Right hindlimb (tissue), 1 donor: ENCODE data around the gene PPIC.
"Not testable (repeated sequence)": the region's sequence is repeated elsewhere in the genome, so short reads cannot be mapped to it uniquely, and the experiment has no call there.

Experiments used
- DNase-seq: peaks from one replicate; pipeline ENCODE4 v3.0.0-alpha.2; 2018

PPIC gene

GRCh38 chr5:123007182-123007581, 29.3 kb downstream of the PPIC start:
- no peak for DNase-seq

GRCh38 chr5:123001808-123002207, 34.7 kb downstream of the PPIC start:
- DNase-seq = no peak

- DNase-seq = no peak
Measured at GRCh38 chr5:123000731-123001130, 35.8 kb downstream of the PPIC start.

DNA sequence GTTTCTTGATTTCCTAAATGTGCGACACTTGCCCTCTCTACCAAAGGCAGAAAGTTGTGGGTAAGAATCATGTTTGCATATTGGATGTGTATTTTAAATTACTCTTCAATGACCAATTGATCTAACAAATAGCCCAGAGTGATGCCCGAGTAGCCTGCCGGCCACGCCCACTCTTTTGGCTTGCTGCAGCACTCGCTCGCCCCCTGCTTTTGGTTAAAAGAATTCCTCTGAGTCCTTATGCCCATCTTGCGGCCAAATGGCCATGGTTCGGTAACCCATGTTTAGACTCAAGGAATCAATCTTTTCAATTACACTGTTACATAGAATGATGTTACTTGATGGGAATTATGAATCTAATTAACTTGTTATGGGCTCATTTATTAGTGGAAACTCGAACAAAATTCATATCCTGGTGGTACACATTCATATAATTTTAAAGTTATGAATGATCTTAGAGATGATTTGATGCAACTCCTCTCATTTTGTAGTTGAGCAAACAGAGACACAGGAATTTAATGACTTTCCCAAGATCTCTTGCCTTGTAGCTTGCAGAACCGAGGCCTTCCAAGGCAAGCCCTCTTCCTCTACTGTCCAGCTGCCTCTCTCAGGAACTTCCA, 36.5 kb downstream of the PPIC start:
- no peak for DNase-seq

GRCh38 chr5:122997294-122997693, 39.2 kb downstream of the PPIC start:
- no peak for DNase-seq

DNA sequence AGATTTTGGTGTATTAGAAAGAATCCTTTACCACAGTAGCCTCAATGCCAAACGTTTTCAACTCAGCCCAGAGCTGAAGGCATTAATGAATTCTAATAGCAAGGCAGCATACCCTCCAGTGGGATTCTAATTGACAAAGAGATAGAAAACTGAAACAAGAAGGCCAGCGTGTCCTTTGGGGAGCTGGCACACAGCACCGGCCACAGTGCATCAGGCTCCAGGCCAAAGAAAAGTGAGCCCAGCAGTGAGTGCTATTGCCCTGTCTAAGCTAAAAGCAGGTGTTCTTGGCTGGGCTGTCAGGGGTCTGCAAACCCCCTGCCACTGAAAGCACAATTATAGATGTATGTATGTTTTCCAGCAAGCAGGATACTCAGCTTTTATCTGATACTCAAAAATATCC, 40.4 kb downstream of the PPIC start:
- DNase-seq = no peak

DNA sequence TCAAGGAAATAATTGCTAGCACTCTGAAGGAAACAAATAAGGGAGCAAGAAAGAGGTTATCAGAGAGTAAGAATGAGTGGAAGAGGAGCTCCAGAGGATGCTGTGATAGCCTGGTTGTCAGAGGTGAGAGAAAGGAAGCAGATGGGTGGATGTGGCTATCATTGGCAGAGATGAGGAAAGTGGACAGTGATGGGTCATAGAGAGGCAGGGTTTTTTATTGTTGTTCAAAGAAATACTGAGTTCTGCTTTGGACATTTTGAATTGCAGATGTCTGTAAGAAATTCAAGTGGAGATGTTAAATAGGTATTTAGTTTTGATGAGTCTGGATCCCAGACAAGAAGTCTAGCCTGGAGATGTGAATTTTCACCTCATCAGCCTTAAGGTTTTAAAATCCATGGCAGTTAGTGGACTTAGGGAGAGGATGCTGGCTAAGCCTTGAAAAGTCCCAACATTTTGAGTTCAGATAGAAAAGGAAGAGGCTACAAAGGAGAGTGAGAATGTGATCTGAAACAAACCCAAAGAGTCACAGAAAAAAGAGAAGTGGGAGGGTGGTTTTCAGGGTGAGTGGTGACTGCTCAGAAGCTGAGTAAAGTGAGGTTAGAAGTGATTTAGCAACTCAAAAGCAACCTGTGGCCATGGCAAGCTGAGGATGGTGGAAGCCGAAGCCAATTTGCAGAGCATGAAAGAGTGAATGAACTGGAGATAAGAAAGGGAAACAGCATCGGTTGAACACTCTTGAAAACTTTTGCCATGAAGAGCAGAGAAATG, 50.4 kb downstream of the PPIC start:
- DNase-seq = no peak

DNA sequence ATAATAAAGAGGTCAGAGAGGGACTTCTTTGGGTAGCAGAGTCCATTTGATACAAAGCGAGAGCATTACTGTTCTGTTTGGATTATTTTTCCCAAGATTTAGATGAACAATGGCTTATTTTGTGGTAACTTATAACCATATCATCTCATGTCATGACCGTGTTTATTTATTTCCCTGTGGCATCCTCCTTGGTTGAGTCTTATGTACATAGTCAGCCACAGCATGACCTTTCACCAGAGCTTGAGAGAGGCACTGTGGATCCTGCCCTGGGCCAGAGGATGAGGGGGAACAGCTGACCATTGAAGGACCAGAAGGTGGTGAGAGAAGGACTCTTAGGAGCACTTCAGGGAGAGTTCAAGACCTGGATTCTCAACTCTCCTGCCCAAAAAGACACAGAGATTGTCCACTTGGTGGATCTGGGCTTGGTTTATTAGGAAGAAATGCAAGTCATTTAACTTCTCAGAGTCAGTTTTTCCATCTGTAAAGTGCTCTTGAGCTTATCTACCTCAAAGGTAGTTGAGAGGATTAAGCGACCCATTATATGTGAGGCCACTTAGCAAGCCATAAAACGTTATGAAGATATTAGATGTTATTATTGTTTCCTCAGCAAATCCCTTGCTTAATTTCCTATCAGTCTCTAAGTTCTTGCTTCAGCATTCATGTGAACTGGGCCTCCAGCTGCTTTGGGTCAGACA, 51.4 kb downstream of the PPIC start:
- no peak for DNase-seq

DNA sequence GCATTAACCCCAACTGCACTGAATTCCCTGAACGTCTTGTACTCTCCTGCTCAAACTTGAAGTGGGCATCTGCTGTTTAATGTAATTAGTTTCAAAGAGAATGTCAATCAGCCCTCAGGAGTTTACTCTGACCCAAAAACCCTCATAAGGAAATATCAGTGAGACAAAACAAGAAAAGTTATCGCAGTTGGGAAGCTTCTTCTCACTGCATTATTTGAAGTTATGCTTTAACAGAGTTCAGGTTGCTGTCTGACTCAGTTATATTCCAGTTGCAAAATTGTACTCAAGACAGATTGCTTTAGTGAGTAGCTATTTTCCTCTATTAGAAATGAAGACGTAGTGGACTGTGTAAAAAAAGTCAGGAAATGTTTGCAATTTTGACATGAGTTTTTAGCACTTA, 52.1 kb downstream of the PPIC start:
- no peak for DNase-seq

GRCh38 chr5:122982376-122982775, 54.1 kb downstream of the PPIC start:
- DNase-seq = no peak

DNA sequence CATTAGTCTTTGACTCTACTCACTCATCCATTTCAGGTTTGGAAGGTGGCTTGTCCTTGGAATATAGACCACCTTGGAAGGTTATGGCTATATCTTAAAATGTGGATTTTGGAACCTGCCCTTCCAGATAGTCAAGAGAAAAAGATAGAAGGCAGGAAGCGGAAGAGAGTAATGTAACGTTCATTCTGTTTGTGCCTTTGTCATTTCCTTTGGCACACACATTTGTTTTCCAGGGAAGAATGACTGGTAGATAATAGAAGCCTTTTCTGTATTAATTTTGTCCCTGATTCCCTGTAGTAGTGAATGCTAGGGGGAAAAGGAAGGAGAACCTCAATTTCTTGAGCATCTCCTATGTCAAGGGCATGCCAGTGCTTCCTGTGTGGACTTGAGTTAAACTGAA, 54.7 kb downstream of the PPIC start:
- DNase-seq = no peak

DNA sequence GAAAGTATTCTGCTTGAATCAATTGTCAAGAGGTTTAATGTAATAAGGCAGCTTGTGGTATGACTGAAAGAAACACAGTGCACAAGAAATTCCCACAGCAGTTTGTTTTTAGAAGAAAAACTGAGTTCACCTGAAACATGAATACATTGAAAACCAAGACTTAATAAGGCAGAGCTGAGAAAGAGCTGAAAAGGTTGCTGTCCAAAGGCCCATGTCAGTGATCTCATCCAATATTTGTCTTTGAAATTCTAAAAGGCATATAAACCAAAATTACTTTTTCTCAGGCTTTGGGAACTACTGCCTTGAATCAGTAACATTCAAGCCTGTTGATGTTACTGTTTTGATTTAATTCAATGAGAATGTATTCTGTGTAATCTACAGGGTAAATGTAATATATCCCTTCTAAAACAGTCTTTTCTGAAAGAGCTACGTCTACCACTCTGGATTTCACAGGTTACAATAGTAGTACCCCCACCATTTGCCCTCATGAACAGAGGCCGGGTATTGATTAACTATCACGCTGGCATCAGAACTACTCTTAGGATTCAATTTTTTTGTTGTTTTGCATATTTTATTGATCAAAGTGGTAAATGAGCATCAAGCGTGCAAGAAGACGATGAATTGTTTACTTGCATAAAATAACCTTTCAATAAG, 57.8 kb downstream of the PPIC start:
- DNase-seq = no peak

DNA sequence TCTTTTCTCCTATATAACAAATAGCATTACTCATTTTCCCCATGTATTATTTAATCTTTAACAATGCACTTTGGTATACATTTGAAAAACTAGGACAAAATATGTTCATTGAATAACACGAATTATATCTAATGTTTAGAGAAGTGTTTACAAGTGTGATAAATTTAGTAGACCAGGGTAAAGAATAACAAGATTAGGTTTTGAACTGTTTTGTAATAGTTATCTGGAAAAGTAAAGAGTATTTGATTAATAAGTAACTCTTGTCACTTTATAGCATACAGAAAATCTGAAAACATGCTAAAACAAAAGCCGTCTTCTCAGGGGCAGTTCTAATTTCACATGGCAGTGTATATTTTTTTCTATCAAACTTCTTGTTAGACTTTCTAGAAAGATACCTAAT, 58.5 kb downstream of the PPIC start:
- no peak for DNase-seq

DNA sequence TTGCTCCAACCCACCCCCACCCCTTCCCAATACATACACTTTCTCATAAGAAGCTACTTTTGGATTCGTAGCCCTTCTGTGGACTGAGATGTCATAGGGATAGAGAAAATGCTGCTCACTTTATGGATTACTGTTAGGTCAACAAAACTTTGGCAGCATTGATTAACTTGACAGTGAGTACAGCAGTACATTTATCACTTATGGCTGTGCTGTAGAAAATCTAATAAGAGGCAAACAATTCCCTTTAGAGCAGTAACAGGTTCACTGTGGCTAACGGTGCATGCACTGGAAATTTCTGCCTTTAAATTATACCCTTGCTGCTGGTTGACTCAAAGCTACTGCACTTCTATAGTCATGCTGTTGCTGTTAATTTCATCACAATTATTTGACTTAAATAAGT, 59.2 kb downstream of the PPIC start:
- no peak for DNase-seq

DNA sequence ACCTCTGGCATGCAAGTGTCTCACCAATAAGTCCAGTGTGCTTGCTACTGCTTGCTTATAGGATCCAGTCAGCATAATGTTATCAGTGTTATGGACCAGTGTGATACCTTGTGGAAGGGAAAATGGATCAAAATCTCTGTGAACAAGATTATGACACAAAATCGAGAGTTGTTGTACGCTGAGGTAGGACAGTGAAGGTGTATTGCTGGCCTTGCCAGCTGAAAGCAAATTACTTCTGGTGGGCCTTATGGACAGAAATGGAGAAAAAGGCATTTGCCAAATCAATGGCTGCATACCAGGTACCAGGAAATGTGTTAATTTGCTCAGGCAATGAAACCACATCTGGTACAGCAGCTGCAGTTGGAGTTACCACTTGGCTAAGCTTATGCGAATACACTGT, 62.3 kb downstream of the PPIC start:
- DNase-seq = not testable (repeated sequence)

GRCh38 chr5:122973759-122974158, 62.8 kb downstream of the PPIC start:
- DNase-seq = not testable (repeated sequence)
